SK-N-MC (cell line): ENCODE results near the gene RBPJ.

Source experiments
- EZH2 ChIP-seq: fragments of 200-600 bp; sonication (generic); IDR thresholded peaks from one replicate; pipeline ENCODE4 v1.6.1; 2017; ENCODE audit warnings: antibody characterized with exemption
- FOXP2 ChIP-seq: optimal IDR thresholded peaks from 2 replicates; pipeline ENCODE3; 2011; ENCODE audit warnings: mild to moderate bottlenecking, moderate library complexity; ENCODE audit not compliant: insufficient read depth; ENCODE audit errors: extremely low read length, control extremely low read depth
- POLR2AphosphoS5 ChIP-seq: IDR thresholded peaks from 2 replicates; pipeline ENCODE4 v1.6.1; 2012; ENCODE audit warnings: mild to moderate bottlenecking, low read depth, low read length, borderline replicate concordance

- TF ChIP-seq EZH2: no peak
- no peak for TF ChIP-seq POLR2AphosphoS5
- TF ChIP-seq FOXP2: no peak
Observed at GRCh38 chr4:26468283-26468949, 147.6 kb downstream of the RBPJ start.
